Breast epithelium (tissue), 4 donors: ENCODE results near the gene DEPP1. TPM values are rescaled to one million over a fixed set of nuclear protein-coding genes. Genes with fewer than 3 reads are reported as not detected.

Source experiments
- DNase-seq, 2 donors: peaks; one replicate each; pipeline ENCODE4 v3.0.0-alpha.2; 2019; ENCODE audit warnings: low spot score in 2 of 2
- H3K27ac ChIP-seq, 2 donors: fragments of 200-600 bp; sonication (generic) in 1 of 2; one replicate each; pipeline ENCODE4 v1.5.1; 2016 to 2019; ENCODE audit warnings: mild to moderate bottlenecking in 1 of 2
- H3K27me3 ChIP-seq, 2 donors: fragments of 200-600 bp; sonication (generic) in 1 of 2; one replicate each; pipeline versions ENCODE4 v1.5.1 to v1.6.0; 2017 to 2019; ENCODE audit warnings: control low read depth in 1 of 2, mild to moderate bottlenecking in 1 of 2
- H3K36me3 ChIP-seq: fragments of 200-600 bp; one replicate; pipeline ENCODE4 v1.5.1; 2019
- H3K4me1 ChIP-seq, 2 donors: fragments of 200-600 bp; sonication (generic); one replicate each; pipeline ENCODE4 v1.5.1; 2016 to 2019; ENCODE audit warnings: control low read depth in 1 of 2
- H3K4me3 ChIP-seq, 3 donors: fragments of 200-600 bp; sonication (generic); 1 replicate in 2 of 3; 2 replicates in 1 of 3; pipeline ENCODE4 v1.5.1; 2016 to 2019; ENCODE audit warnings: mild to moderate bottlenecking in 3 of 3, moderate library complexity in 2 of 3
- H3K9me3 ChIP-seq, 2 donors: fragments of 200-600 bp; sonication (generic) in 1 of 2; one replicate each; pipeline ENCODE4 v1.5.1; 2016 to 2019; ENCODE audit warnings: control low read depth in 1 of 2
- CTCF ChIP-seq, 3 donors: fragments of 450-650 bp; IDR thresholded peaks; one replicate each; pipeline ENCODE4 v1.5.1; 2016 to 2017; ENCODE audit warnings: antibody characterized with exemption in 3 of 3, mild to moderate bottlenecking in 3 of 3, moderate library complexity in 3 of 3
- POLR2A ChIP-seq: fragments of 450-650 bp; IDR thresholded peaks from one replicate; pipeline ENCODE4 v1.6.1; 2016; ENCODE audit warnings: antibody characterized with exemption, mild to moderate bottlenecking, moderate library complexity
- POLR2AphosphoS5 ChIP-seq, 3 donors: sonication (generic); formaldehyde crosslinking; IDR thresholded peaks; one replicate each; pipeline ENCODE4 v1.6.1; 2017; ENCODE audit warnings: antibody characterized with exemption in 3 of 3
- intact Hi-C: fragments of 100-400 bp; cut with DNase I; formaldehyde crosslinking; loops from one replicate; pipeline ENCODE4 v1.15.1; 2023; ENCODE audit warnings: low total_unique reads
- total RNA-seq, 3 donors: library from RNA; depleted of rRNA; stranded (reverse); fragments of >200 nt; gene quantifications; one replicate each; pipeline ENCODE4 v1.1.0, GENCODE V29; 2016

Gene DEPP1
- total RNA-seq, 3 donors from 2014 or later = 139 to 2,057 (median 460) TPM

GRCh38 chr10:44978213-44978569 lies 418 bp downstream of the DEPP1 start:
- Histone ChIP-seq H3K36me3 (no peaks in the 10 kb centered on the region), H3K27me3 (no peaks in the 10 kb centered on the region), H3K4me3 (peak overlapping the region; percentile 69 to 82 (median 74)), H3K27ac (peak overlapping the region; percentile 95), H3K9me3 (no peaks in the 10 kb centered on the region), H3K4me1 (peaks cover 16 to 30% of the 10 kb centered on the region in 2 donors)
- intact Hi-C loops = no loop called here
- no peak for DNase-seq
- TF ChIP-seq POLR2A = no peak
- TF ChIP-seq POLR2AphosphoS5 (IDR thresholded peaks at IDR 0.05) = no peak
- TF ChIP-seq CTCF (IDR thresholded peaks at IDR 0.05) = no peak

GRCh38 chr10:44977287-44978212 lies 1.1 kb downstream of the DEPP1 start:
- no peak for DNase-seq
- intact Hi-C loops = no loop called here
- Histone ChIP-seq H3K27me3 (no peaks in the 10 kb centered on the region), H3K27ac (peak overlapping the region; percentile 95), H3K4me3 (peak overlapping the region; percentile 69 to 82 (median 74)), H3K36me3 (no peaks in the 10 kb centered on the region), H3K4me1 (peaks cover 16 to 30% of the 10 kb centered on the region in 2 donors), H3K9me3 (no peaks in the 10 kb centered on the region)
- peak; percentile 12 for TF ChIP-seq POLR2A
- TF ChIP-seq CTCF (IDR thresholded peaks at IDR 0.05) = no peak
- TF ChIP-seq POLR2AphosphoS5 (IDR thresholded peaks at IDR 0.05) = peak in 1 of 3 donors; percentile 75

GRCh38 chr10:44976352-44977198 lies 2.0 kb downstream of the DEPP1 start:
- peak overlapping the region; percentile 95 for H3K27ac ChIP-seq
- intact Hi-C loops = no loop called here
- peak in 1 of 3 donors; percentile 91 for TF ChIP-seq POLR2AphosphoS5 (IDR thresholded peaks at IDR 0.05)
- TF ChIP-seq CTCF (IDR thresholded peaks at IDR 0.05) = no peak
- peak; percentile 72 for TF ChIP-seq POLR2A
- H3K9me3 ChIP-seq = no peaks in the 10 kb centered on the region
- no peaks in the 10 kb centered on the region for H3K36me3 ChIP-seq
- no peaks in the 10 kb centered on the region for H3K27me3 ChIP-seq
- peaks cover 14 to 30% of the 10 kb centered on the region in 2 donors for H3K4me1 ChIP-seq
- no peak for DNase-seq
- H3K4me3 ChIP-seq = peak overlapping the region; percentile 69 to 82 (median 74)

GRCh38 chr10:44975431-44976331 lies 2.9 kb downstream of the DEPP1 start:
- Histone ChIP-seq H3K27ac (peak overlapping the region; percentile 95), H3K9me3 (no peaks in the 10 kb centered on the region), H3K36me3 (no peaks in the 10 kb centered on the region), H3K4me1 (peaks cover 11 to 25% of the 10 kb centered on the region in 2 donors), H3K27me3 (no peaks in the 10 kb centered on the region), H3K4me3 (peak overlapping the region; percentile 69 to 82 (median 74))
- peak; percentile 67 to 99 (median 85) for TF ChIP-seq POLR2AphosphoS5 (IDR thresholded peaks at IDR 0.05)
- TF ChIP-seq POLR2A = peak; percentile 82
- TF ChIP-seq CTCF (IDR thresholded peaks at IDR 0.05) = peak in 1 of 3 donors; percentile 34
- intact Hi-C loops = no loop called here
- DNase-seq = peak in 1 of 2 donors; percentile 76
